HG02623 (cell line): ENCODE results near the gene MMP12.

ENCODE experiments used
- ATAC-seq: cut with Tn5 transposase; IDR thresholded peaks from one replicate; pipeline ENCODE4 v1.9.1; 2021; ENCODE audit warnings: moderate library complexity; ENCODE audit not compliant: unreplicated experiment

MMP12 gene

GRCh38 chr11:102850973-102851745 lies 23.6 kb downstream of the MMP12 start:
- ATAC-seq: no peak

DNA sequence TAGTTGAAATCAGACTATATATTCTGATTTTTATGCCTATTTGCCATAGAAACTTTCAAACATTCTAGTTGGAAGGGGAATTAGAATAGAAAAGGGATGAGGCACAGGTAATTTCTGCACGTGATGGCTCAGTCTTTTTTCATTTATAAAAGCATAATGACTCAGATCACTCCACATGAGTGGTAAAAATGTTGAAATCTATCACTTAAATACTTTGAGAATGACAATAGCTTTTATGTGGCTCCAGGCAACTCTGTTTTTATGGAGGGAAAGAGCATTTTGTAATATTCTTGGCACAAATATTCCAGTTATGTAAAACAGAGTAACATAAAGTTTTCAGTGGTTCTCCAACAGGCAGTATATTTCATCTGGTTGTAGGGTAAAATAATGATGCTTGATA lies 25.5 kb downstream of the MMP12 start:
- no peak for ATAC-seq

GRCh38 chr11:102846292-102846691 lies 28.5 kb downstream of the MMP12 start:
- ATAC-seq: no peak

GRCh38 chr11:102843489-102843888 lies 31.3 kb downstream of the MMP12 start, which contains the start of gene MMP3:
MMP3 (minus strand) TSS chr11:102843609; CDS start chr11:102843546, 63 bp downstream.
- no peak for ATAC-seq

DNA sequence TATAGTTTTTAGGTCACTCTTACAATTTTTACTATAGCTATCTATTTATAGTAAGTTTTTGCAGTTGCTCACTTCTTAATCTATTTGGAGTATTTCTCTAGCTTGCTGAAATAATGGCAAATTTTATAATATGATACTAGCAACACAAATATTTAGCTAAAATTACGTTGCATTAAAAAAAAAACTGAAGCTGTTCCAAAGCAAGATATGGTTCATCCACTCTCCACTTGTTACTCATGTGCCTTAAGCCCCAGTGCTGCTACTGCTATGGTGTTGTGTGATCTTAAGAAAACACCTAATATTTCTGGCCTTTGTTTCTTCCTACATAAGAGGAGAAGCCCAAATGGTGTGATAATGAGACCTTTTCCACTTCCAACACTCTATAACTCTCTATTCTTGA lies 31.9 kb downstream of the MMP12 start:
- ATAC-seq: no peak

DNA sequence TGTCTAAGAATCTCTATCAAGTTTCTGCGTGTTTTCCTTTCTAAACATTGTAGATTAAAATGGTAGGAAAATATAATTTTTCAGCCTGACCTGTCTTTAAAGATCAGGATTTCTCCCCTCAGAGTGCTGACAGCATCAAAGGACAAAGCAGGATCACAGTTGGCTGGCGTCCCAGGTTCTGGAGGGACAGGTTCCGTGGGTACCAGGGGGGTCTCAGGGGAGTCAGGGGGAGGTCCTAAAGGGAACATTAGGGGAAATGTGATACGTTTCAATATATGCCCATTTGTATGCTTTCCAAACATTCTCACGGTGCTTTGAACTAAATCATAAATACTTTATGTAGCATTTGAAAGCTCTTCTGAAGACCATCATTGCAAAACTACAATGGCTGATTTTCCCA lies 34.8 kb downstream of the MMP12 start:
- no peak for ATAC-seq

- ATAC-seq: no peak
These were observed 37.1 kb downstream of the MMP12 start for GRCh38 chr11:102837646-102838045.

DNA sequence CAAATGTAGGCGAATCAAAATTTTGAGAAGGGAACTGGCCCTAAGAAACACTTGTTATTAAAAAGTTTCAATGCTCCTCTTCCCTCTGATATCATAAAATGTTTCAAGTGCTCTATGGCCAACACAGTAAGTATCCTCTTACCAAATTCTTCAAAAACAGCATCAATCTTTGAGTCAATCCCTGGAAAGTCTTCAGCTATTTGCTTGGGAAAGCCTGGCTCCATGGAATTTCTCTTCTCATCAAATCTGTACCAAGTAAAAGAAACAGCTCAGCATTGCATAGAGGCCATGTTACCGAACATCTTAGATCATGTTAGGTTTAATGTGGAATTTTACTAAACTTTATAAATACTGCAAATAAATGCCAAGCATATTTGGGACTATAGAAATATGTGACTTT lies 37.6 kb downstream of the MMP12 start:
- no peak for ATAC-seq

- ATAC-seq: no peak
These were observed 38.4 kb downstream of the MMP12 start for GRCh38 chr11:102836290-102836875.

GRCh38 chr11:102833731-102834130 lies 41.1 kb downstream of the MMP12 start:
- no peak for ATAC-seq

GRCh38 chr11:102832612-102833011 lies 42.2 kb downstream of the MMP12 start:
- no peak for ATAC-seq

DNA sequence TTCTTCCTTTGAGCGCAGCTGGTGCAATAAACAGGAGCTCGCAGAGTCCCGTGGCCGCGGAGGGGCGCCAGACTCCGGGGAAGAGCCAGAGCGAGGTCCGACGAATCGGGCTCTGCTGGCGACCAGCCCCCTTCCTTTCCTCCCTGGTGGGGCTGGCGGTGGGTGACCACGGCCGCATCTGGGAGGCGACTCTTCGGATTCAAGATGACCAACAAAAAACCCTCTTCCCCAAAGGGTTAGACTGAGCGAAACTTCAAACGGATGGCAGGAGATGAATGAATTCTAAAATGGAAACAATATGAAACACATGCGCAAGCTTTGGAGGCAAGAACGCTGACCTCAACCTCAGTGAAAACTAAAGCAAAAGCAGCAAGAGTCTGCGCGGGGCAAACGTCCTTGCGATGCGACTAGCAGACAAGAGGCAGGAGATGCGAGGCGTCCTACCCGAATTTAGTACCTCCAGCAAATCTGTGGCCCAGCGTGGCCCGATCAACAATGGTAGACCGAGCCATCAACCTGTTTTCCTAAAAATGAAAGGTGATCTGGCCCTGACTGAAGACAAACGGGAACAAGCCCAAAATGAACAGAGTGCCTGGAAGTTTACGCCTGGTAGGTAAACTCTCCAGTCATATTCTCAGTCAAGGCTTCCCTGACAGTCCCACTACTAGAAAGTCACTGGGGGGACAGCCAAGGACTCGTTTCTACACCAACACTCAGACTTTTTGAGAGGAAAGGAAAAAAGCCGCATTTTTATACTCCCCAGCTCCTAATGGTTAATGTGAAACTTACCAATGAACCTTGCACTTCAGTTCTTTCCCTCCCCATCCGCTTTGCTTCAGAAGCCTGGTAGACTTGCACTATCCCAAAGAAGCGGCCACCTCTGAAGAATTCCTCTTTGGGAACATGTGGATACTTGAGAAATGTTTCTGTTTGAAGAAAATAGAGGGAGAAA lies 43.0 kb downstream of the MMP12 start:
- no peak for ATAC-seq

DNA sequence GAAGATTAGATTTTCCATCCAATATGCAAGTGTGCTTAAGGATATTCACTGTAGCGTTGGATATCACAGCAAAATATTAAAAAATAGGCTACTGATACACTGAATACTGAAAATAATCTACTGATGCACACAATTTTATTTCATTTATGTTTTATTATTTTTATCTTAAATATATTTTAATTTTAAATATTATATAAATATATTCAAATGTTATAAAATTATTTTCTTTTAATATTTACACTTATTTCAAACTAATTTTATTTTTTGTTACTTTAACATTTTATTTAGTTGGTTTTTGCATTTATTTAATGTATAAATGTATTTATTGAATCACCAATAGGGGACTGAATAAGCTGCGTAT lies 43.7 kb downstream of the MMP12 start:
- ATAC-seq: no peak

- no peak for ATAC-seq
These were observed 44.6 kb downstream of the MMP12 start for GRCh38 chr11:102830001-102830727.

GRCh38 chr11:102829316-102830000 lies 45.3 kb downstream of the MMP12 start:
- ATAC-seq: no peak

DNA sequence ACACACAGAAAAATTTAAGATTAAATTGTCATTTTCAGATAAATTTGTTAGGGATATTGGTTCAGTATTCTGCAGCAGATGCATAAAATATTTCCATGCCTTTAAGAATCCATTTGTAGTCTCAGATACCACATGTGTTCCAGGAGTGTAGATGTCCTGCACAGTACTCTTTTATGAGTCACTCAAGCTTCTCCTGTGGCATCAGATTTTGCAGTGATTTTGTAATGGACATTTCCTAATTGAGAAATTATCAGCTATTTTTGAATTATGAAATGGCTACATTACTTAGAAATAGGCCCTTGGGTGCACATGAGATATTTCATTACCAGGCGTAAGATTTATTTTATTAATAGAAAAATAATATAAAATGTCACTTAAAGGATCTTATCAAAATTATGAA lies 50.2 kb downstream of the MMP12 start:
- ATAC-seq: no peak

GRCh38 chr11:102819491-102819890 lies 55.3 kb downstream of the MMP12 start:
- ATAC-seq: no peak

DNA sequence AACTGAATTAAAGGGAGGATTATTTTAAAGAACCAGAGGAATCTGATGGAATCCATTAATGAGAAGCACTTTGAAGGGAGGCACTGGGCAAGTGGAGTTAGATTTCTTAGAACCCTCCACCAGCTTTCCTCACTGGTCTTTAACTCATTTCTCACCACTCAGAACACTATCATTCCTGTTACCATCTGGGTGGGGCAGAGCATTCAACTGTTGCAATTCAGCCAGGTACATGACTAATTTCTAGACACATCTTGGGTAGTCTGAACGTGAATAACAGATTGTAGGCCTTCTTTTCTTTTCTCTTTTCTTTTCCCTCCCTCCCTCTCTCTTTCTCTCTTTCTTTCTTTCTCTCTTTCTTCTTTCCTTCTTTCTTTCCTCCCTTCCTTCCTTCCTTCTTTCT lies 61.3 kb downstream of the MMP12 start:
- ATAC-seq: no peak
